GM18858 (cell line): ENCODE results near the gene CCDC157.

Experiments used
- ATAC-seq: cut with Tn5 transposase; IDR thresholded peaks from one replicate; pipeline ENCODE4 v1.9.1; 2021; ENCODE audit not compliant: unreplicated experiment

Gene CCDC157

GRCh38 chr22:30351226-30351625 is 5.6 kb upstream of the CCDC157 start:
- ATAC-seq = no peak

GRCh38 chr22:30354644-30355043 is 2.2 kb upstream of the CCDC157 start:
- no peak for ATAC-seq

GRCh38 chr22:30357236-30357570 is 396 bp downstream of the CCDC157 start:
- no peak for ATAC-seq

GRCh38 chr22:30357650-30358215 is 926 bp downstream of the CCDC157 start:
- ATAC-seq = no peak

- no peak for ATAC-seq
Observed at GRCh38 chr22:30358541-30358940, 1.7 kb downstream of the CCDC157 start.

- no peak for ATAC-seq
Observed at GRCh38 chr22:30361916-30362650, 5.3 kb downstream of the CCDC157 start.

- no peak for ATAC-seq
Observed at GRCh38 chr22:30362651-30363281, 6.0 kb downstream of the CCDC157 start.

- ATAC-seq = no peak
Observed at GRCh38 chr22:30365891-30366290, 9.1 kb downstream of the CCDC157 start.

- ATAC-seq = no peak
Observed at GRCh38 chr22:30368420-30368819, 11.6 kb downstream of the CCDC157 start.

GRCh38 chr22:30370641-30371230 is 13.9 kb downstream of the CCDC157 start:
- no peak for ATAC-seq

GRCh38 chr22:30371321-30371720 is 14.5 kb downstream of the CCDC157 start:
- ATAC-seq = no peak

- no peak for ATAC-seq
Observed at GRCh38 chr22:30371981-30372380, 15.2 kb downstream of the CCDC157 start.

GRCh38 chr22:30372915-30373314 is 16.1 kb downstream of the CCDC157 start:
- no peak for ATAC-seq

GRCh38 chr22:30373331-30374325 is 16.8 kb downstream of the CCDC157 start:
- ATAC-seq = no peak

GRCh38 chr22:30375312-30375849 is 18.6 kb downstream of the CCDC157 start:
- no peak for ATAC-seq

- ATAC-seq = no peak
Observed at GRCh38 chr22:30380011-30380410, 23.2 kb downstream of the CCDC157 start.

GRCh38 chr22:30381264-30381663 is 24.5 kb downstream of the CCDC157 start:
- ATAC-seq = no peak

GRCh38 chr22:30382340-30382739 is 25.5 kb downstream of the CCDC157 start:
- ATAC-seq = no peak

- ATAC-seq = no peak
Observed at GRCh38 chr22:30383061-30383460, 26.3 kb downstream of the CCDC157 start.

GRCh38 chr22:30385942-30386341 is 29.1 kb downstream of the CCDC157 start:
- no peak for ATAC-seq

- ATAC-seq = no peak
Observed at GRCh38 chr22:30386608-30386959, 29.8 kb downstream of the CCDC157 start.
